Stimulated activated CD4-positive, alpha-beta T cell treated with anti-CD3 and anti-CD28 coated beads, Interleukin-15, amount 100 ng/mL, for 1 hour (primary cell): ENCODE results near the gene CHMP1B.
"Not testable (repeated sequence)": the region's sequence is repeated elsewhere in the genome, so short reads cannot be mapped to it uniquely, and the experiment has no call there.

ENCODE experiments used
- DNase-seq, 2 donors: peaks; one replicate each; pipeline ENCODE4 v3.0.0-alpha.2; 2020; ENCODE audit warnings: low read depth in 1 of 2, low spot score in 1 of 2

Gene CHMP1B

DNA sequence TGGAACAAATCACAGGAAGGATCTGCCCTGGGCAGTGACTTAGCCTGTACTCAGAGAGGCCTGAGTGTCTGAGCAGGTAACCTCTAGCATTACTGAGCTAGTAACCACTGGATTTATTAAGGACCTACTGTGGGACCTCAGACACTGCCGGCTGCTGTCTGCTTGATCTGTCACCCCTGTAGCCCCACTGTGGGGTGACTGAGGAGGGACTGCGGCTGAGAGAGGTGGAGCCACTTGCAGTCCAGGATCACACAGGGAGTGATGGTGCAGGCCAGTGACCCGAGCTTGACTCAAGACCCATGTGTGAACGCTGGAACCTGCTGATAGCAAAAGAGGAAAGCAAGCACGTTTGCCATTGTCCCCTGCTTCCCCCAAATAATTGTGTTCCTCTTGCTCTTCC lies 15.6 kb downstream of the CHMP1B start:
- DNase-seq = no peak

DNA sequence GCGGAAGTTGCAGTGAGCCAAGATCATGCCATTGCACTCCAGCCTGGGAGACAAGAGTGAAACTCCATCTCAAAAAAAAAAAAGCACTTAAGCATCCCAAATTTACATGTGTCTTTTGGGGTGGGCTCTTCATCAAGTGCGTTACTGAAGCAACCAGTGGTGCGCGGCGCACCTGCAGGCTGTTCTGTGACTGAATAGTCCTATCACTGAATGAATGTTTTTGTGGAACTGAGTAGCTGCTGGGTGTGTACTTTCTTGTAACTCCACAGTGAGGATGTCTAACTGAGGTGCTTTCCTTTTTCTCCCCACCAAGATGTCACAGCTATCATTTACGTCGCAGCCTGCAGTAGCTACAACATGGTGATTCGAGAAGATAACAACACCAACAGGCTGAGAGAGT lies 17.0 kb downstream of the CHMP1B start:
- no peak for DNase-seq

DNA sequence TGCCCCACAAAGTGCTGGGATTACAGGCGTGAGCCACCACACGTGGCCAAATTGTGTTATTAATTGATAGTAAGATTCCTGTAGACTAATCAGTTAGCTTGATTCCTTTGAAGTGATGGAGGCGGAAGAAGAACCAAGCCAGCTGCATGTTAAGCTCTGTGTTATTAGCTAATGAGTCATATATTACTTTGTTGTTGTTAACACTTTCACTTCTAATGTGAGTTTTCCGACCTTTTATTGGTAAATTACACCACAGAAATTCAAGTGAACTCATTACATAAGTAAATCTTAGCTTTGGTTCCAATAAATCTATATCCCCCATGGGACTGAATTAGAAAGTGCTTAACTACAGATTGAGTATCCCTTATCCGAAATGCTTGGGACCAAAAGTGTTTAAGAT lies 20.3 kb downstream of the CHMP1B start:
- no peak for DNase-seq

DNA sequence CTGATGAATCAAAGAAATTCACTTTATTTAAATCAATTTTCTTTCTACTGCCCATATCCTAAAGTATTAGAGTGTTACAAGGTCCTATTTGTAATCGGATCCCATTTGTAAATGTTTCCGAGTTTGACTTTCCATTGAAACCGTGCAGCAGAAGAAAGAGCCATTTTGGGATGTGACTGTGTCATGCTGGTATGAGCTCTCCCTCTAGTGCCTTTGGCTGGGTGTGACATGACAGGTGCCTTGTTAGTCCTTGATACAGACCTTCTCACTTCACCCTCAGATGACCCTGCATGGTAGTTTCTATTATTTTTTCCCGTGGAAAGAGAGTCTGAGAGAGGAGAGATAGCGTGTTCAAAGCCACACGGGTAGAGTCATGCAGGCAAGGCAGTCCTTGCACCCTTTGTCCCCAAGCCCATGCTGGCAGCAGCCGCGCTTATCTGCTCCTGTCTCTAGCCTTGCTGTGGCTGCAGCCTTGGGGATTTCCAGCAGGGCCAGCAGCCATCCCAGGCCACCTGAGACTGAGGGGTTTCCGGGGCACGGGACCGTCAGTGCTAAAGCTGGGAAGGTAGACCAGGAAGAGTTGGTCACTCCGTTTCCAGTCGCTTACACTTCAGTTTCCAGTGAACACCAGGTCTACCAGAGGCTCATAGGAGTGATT lies 21.4 kb downstream of the CHMP1B start:
- no peak for DNase-seq

DNA sequence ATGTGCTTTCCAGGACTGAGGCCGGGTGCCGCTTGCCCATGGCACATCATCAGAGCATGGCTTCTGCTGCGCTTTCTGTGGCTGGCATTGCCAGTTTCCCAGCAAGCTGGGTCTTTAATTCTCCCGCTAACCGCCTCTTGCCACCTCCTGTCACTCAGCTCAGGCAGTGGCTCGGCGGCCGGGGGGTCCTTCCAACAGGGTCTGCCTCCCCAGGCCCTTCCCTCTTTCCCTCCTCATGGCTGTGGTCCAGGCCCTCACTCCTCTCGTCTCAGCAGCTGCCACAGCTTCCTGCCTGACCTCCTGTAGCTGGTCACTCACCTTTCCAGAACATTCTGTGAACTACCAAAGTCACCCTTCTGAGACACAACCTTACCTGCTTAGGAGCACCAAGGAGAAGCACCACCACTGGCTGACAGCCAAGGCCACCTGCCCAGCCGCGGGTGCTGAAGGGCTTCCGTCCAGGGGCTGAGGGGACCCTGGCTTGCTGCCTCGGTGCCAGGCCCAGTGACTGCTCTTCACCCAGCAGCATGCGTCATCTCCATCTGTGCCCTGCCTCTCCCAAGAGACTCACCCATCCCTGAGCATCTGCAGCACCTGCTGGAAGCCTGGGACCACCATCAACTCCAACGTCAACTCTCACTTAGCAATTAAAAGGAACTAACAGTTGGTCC lies 22.6 kb downstream of the CHMP1B start:
- DNase-seq = no peak

DNA sequence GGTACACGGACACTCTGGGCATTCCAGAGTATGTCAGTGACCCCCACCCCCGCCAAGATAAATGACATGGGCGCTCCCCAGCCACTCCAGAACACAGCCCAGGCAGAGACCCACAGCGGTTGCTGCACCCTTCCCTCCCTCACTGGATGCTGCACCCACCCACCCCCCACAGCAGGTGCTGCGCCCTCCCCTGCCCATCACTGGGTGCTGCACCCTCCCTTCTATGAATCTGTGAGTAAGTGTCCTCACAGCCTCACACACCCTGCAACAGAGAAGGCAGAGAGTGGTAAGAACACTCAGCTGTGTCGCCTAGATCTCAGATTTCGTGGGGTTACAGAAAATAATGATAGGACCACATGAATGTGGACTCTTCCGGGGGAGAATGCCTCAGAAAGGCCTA lies 23.5 kb downstream of the CHMP1B start:
- DNase-seq = no peak

DNA sequence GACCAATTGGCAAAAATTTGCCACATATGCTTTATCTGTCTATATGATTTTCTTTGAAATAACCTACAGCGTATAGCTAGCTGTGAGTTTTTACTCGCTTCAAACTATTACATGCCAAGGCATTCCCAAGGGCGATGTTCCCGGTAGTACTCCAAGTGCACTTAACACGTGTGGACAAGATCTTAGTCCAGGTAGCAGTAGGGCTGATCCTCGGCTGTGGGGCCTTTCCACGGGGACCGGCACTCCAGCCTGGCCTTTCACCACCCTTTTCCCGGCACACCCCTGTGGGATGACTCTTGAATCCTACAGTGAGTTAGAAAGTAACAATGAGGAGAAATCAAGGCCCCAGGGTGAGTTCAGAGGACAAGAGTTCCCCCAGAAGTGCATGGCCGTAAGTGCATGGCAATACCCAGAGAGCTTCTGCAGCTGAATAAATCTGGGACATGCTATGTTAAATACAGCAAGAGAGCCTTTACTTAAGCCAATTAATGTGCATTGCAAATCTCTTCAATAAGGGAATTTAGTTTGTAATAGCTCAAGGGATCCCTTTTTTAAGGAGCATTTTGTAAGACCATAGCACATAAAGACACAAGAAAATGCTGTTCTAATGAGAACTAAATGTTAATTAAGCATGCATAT lies 26.4 kb downstream of the CHMP1B start:
- no peak for DNase-seq

DNA sequence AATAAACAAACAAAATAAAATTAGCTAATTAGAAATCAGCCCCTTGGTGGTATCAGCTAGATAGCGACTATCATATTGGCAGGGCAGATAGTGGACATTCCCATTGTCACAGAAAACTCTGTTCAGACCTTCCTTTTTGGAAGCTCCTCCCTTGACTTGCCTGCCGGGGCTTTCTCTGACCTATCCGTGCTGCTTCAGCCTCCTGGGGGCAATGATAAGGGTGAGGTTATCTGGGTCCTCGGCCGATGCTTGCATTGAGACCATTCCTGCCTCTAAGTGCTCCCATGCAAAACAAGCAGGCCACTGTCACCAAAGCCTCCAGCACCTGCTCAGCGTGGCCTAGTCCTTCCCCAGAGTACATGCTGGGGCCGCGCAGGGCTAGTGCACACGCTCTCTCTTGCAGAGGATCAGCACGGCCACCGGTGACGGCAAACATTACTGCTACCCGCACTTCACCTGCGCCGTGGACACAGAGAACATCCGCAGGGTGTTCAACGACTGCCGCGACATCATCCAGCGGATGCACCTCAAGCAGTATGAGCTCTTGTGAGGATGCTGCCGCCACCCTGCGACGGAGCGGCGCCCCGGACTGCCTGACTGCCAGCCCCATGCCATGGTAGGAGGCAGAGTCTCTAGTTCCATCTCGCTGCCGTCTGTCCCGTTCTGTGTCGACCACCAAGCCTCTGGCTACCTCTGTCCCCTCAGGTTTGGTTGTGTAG lies 29.5 kb downstream of the CHMP1B start:
- DNase-seq = no peak

DNA sequence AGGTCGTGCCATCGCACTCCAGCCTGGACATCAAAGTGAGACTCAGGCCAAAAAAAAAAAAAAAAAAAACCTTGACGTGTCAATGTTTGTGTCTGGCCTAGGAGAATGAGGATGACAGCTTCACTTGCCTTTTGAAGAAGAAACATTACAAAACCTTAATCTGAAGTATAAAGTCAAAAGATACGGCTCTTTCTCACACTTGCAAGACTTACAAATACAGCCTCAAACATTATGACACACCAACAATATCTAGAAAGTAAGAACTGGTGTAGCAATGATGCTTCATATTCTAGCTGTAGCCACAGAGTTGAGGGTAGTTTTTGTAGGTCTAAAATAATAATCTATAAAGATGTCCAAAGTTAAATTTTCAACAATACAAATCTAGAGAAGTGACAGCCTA lies 31.4 kb downstream of the CHMP1B start:
- DNase-seq = no peak

DNA sequence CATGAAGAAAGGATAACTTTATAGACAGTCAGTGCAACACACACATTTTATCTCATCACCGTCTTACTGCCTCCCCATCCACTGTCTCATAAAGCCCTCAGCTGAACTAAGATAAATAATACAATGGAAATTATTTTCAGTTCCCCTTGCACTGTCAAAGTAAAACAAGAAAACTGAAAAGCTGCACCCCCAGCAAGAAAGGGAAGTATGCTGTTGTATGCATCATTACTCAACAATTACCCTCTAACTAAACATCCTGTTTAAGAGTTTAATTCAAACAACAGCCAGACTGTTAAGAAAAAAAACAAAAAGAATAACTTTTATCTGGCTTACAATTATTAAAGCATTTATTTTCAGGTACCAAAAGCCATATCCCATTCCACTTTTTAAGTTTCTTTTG lies 31.9 kb downstream of the CHMP1B start:
- DNase-seq = no peak

DNA sequence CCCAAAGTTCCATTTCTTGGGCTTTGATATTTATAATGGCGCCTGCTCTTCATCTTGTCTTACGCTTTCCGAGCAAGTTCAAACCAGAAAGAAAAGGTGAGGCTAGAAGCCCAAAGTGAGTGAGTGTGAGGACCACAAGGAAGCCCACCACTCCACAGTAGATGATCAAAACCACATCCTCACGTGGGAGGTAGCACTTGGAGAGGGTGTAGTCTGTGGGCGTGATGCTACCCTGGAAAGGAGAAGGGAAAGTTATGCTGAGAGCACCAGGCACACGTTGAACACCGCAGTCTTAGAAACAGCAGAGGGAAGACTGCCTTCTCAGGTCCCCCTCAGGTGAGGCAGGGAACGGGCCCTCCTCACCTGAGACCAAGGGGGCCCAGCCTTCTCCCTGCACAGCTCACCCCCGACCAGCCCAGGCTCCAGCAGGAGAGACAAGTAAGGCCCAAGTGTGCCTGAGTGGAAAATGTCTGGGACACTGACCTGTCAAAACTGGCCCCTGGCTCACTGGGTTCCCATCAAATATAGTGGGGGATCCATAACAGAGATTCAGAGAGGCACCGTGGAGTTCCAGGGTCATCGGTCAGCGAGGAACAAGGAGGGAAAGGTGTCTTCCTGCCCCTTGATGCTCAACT lies 33.3 kb downstream of the CHMP1B start:
- DNase-seq = no peak

DNA sequence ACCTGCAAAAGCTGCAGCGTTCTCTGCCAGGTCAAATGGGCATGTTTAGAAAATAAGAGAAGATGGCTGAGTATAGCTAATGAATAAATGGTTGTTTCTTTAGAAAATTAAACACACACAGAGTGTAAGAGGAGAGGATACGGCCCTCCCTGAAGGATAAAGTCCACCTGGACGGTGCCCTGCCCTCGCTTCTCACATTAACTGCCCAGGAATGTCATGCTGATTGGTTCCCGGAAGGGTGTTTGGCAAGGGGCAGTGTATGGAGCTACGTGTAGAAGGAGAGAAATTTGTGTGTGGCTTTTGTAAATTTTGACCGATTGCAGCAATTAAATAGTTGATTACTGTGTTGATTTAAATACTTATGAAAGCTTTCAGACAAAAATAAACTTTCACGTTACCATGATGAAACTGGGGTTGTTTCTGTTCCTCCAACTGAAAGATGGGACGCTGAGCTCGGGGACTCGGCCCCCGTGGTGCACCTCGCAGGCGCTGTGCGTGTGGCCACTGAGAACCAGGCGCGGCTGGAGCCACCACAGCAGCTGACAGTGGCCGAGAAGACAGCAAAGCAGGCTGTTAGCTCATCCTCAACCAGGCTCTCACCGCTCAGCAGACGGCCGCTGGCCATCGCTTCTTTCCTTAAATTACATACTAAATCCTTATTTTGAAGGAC lies 34.2 kb downstream of the CHMP1B start:
- no peak for DNase-seq

DNA sequence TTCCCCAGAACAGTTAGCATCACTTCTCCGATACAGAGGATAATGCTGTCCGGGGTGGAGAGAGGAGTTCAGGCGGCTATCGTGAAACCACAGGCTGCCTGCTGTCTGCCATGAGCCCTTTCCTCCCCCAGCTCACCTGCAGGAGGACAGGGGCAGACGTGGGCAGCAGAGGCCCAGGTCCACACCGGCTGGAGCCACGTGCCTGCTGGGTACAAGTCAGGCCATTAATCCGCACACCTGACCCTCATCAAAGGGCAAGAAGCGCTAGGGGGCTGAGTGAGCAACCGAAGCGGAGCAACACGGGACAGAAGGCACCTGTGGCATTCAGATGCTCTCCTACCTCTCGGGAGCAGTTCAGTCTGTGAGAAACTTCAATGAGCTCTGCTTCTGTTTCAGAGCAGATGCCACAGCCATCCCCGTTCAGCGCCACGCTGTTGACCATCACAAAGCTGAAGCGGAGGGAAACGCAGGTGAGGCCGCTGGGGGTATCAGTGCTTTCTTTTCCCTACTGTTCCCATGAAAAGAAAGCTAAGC lies 35.4 kb downstream of the CHMP1B start:
- no peak for DNase-seq

DNA sequence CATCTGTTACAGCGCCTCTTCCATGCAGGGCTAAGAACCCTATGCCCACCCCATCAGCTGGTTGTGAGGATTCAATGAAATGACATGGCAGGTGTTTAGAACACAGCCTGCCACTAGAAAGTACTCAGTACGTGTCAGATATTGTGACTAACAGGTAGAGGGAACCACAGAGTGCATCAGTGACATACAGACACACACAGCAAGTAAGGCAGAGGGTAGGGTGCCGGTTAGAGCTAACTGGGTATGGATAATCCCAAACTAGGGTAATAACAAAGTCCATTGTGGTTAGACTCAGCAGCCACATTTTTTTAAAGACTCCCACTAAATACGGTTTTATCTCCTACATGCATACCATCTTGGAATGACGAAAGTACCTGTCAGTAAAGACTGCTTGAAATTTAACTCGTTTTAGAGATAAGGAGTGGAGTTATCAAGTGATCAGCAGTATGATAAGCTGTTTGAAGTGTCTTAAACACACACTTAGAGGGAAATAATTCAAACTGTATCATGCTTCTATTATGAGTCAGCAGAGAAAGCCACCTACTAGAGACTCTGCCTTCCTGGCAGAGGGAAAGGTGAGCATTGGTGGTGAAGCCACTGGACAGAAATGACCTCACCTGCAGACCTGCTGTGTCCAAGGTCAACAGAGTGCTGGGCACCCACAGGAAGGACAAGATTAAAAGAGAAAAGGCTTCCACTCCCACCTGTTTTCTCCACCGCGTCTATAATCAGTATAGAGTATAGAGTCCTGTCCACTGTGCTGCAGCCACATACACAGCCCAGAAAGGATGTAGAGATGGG lies 36.3 kb downstream of the CHMP1B start:
- DNase-seq = no peak

DNA sequence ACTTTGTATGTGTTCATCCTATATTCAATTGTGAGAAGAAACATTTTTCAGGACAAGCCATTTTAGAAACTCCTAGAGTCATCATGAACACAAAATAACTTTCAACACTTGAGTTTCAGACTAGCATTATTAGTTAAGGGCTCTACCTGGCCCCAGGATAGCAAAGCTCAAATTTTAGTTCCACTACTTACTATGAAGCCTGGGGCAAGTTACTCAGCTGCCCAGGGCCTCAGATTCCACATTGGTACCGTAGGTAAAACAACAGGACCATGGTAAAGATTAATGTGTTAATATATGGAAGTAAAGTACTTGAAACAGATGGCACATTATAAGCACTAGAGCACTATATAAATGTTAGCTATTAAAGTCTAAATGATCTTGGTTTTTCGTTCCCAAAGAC lies 37.5 kb downstream of the CHMP1B start:
- DNase-seq = no peak

DNA sequence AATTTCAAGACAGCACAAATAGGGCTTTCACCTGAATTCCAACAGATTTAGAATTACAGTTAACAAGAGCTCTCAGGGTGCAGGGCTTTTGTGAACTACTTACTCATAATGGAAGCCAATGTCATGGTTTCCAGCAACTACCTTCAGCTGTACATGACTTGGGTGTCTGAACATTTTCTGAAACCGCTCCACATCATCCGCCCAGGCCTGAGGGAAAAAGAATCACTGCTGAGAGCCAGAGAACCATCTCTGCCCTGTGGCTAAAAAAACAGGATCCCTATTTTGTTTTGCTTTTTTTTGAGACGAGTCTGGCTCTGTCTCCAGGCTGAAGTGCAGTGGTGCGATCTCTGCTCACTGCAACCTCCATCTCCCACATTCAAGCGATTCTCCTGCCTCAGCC lies 38.1 kb downstream of the CHMP1B start:
- DNase-seq = no peak

DNA sequence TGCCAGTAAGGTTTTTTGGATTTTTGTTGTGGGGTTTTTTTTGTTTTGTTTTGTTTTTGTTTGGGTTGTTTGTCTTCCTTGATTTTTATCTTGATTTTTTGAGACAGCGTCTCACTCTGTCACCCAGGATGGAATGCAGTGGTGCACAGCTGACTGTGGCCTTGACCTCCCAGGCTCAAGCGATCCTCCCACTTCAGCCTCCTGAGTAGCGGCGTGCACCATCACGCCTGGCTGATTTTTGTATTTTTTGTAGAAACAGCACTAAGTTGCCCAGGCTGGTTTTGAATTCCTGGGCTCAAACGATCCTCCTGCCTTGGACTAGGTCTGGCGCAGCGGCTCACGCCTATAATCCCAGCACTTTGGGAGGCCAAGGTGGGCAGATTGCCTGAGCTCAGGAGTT lies 40.5 kb downstream of the CHMP1B start:
- DNase-seq = no peak

DNA sequence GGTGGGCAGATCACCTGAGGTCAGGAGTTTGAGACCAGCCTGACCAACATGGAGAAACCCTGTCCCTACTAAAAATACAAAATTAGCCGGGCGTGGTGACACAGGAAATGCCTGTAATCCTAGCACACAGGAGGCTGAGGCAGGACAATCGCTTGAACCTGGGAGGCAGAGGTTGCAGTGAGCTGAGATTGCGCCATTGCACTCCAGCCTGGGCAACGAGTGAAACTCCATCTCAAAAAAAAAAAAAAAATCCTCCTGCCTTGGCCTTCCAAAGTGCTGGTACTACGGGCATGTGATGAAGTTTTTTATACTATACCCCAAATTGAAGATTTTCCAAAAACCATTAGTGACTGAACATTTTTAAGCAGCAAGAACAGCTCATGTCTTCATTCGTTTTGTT lies 41.2 kb downstream of the CHMP1B start:
- not testable (repeated sequence) for DNase-seq

DNA sequence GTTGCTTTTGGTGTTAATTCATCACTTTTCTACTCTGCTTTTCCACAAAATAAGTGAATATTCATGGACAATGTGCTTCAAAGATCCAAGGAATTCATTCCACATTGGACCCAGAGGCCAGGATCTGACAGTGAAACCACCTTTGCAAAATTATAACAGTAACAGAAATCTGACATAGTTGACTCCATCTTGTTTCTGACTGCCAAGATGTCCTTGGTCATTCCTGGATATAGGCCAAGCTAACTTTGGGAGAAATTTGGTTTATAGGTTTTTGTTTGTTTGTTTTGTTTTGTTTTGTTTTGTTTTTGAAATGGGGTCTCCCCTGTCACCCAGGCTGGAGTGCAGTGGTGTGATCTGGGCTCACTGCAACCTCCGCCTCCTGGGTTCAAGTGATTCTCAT lies 46.6 kb downstream of the CHMP1B start:
- no peak for DNase-seq

DNA sequence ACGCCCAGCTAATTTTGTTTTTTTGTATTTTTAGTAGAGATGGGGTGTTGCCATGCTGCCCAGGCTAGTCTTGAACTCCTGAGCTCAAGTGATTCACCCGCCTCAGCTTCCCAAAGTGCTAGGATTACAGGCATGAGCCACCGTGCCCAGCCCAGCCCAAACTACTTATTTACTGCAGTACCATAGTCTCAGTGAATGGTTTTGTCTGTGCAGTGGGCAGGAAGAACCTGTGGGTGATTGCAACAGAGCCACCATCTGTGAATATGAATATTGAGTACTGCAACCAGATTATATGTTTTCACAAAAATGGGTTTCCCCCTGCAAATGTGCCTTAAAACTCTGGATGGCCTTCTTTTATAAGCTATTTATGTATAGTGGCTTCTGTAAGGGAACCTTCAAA lies 47.9 kb downstream of the CHMP1B start:
- no peak for DNase-seq
